Measurements from ENCODE around the gene FA2H. TPM values are rescaled to one million over a fixed set of nuclear protein-coding genes. Genes with fewer than 3 reads are reported as not detected.

Gene FA2H
- total and polyA plus RNA-seq, 7 donors = 0.06 to 0.10 (median 0.07) TPM; not detected in 4

DNA sequence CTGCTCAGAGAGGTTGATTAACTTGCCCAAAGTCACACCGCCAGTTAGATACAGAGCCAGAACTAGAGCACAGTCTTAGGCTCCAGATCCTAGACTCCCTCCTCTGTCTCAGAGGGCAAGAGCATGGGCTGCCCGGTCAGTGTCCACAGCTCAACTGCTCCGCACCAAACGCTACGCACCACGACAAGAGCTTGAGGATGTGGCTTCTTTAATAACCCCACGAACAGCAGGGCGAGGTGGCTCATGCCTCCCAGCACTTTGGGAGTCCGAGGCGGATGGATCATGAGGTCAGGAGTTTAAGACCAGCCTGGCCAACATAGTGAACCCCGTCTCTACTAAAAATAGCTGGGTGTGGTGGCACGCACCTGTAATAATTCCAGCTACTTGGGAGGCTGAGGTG, 21.4 kb downstream of the FA2H start:
- H3K27ac ChIP-seq = no peak overlapping the region
- DNase-seq = no peak
- 87% methylated on average over 12 of the region's 12 CpGs for WGBS, 3 donors
- no peaks in the 10 kb centered on the region for H3K4me1 ChIP-seq
- no peak for ATAC-seq
- no peaks in the 10 kb centered on the region for H3K36me3 ChIP-seq (ENCODE audit: insufficient read depth in 1 of 2, low read depth in 1 of 2)
- no peak overlapping the region for H3K4me3 ChIP-seq
- intact Hi-C loops (cut with DNase I) = no loop called here
- H3K27me3 ChIP-seq (ENCODE audit: insufficient read depth in 3 of 3, low read length in 2 of 3) = peaks cover 0 to 18% (median 3%) of the 10 kb centered on the region in 3 donors
- no peaks in the 10 kb centered on the region for H3K9me3 ChIP-seq
- TF ChIP-seq, protein P1, sequence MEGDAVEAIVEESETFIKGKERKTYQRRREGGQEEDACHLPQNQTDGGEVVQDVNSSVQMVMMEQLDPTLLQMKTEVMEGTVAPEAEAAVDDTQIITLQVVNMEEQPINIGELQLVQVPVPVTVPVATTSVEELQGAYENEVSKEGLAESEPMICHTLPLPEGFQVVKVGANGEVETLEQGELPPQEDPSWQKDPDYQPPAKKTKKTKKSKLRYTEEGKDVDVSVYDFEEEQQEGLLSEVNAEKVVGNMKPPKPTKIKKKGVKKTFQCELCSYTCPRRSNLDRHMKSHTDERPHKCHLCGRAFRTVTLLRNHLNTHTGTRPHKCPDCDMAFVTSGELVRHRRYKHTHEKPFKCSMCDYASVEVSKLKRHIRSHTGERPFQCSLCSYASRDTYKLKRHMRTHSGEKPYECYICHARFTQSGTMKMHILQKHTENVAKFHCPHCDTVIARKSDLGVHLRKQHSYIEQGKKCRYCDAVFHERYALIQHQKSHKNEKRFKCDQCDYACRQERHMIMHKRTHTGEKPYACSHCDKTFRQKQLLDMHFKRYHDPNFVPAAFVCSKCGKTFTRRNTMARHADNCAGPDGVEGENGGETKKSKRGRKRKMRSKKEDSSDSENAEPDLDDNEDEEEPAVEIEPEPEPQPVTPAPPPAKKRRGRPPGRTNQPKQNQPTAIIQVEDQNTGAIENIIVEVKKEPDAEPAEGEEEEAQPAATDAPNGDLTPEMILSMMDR (IDR thresholded peaks at IDR 0.05) = no peak

DNA sequence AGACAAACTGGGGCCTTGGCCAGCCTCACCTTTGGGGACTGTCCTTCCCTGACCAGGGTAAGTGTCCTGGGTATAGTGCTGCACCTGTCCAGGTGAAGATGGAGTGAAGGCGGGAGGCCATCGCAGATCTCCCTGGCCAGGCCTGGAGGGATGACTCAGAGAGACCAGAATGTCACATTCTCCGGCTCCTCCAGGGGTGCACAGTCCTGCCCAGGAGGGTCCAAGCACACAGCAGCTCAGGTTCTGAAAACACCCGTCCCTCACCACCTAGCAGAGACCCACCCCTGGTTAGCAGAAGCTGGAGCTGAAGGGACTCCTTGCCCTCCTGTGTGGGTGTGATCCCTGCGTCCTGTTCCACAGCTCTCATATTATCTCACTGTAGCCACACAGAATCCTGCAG, 21.9 kb downstream of the FA2H start:
- ATAC-seq (no peak), DNase-seq (no peak)
- Histone ChIP-seq H3K4me3 (no peak overlapping the region), H3K27me3 (ENCODE audit: insufficient read depth in 3 of 3, low read length in 2 of 3) (peaks cover 0 to 19% (median 4%) of the 10 kb centered on the region in 3 donors), H3K4me1 (no peaks in the 10 kb centered on the region), H3K9me3 (no peaks in the 10 kb centered on the region), H3K27ac (no peak overlapping the region), H3K36me3 (ENCODE audit: insufficient read depth in 1 of 2, low read depth in 1 of 2) (no peaks in the 10 kb centered on the region)
- TF ChIP-seq, protein P1 (IDR thresholded peaks at IDR 0.05) = no peak
- 85 to 88% (median 86%) methylated on average over 5 of the region's 5 CpGs for WGBS, 3 donors
- intact Hi-C loops (cut with DNase I) = no loop called here

DNA sequence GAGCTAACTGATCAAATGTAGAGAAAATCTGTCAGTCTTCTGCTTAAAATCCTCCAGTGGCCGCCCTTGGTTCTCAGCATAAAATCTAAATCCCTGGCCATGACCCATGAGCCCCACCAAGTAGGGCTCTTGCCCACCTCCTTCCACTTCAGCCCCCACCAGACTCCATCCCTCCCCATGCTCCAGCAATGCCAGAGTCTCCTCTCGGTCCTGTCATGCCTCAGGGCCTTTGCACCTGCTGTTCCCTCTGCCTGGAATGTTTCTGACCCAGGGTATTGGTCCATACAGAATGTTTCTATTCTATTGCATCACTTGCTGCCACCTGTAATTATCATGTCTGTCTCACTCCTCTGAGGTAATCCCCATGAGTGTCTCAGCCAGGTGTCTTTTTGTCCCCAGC, 22.4 kb downstream of the FA2H start:
- TF ChIP-seq, protein P1 (IDR thresholded peaks at IDR 0.05) = no peak
- Histone ChIP-seq H3K27ac (no peak overlapping the region), H3K4me1 (no peaks in the 10 kb centered on the region), H3K9me3 (no peaks in the 10 kb centered on the region), H3K4me3 (no peak overlapping the region), H3K27me3 (ENCODE audit: insufficient read depth in 3 of 3, low read length in 2 of 3) (peaks cover 0 to 19% (median 4%) of the 10 kb centered on the region in 3 donors), H3K36me3 (ENCODE audit: insufficient read depth in 1 of 2, low read depth in 1 of 2) (no peaks in the 10 kb centered on the region)
- no peak for DNase-seq
- WGBS, 3 donors = 75 to 83% (median 79%) methylated on average over 2 of the region's 2 CpGs
- intact Hi-C loops (cut with DNase I) = no loop called here
- ATAC-seq = no peak

DNA sequence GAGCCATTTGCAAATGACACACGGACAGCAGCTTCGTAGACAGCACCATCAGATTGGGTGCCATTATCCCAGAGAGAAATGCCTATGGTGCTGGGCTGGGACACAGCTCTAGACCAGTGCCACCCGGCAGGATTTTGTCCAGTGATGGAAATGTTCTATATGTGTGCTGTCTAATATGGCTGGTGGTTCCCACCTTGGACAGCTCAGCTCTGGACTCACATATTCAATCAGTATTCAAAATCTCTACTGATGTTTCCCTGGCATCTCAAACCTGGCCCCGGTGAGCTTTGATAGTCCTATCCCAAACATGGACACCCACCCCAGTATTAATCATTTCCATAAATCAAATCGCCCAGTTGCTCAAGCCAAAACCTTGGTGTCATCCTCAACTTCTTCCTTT, 23.0 kb downstream of the FA2H start:
- 79 to 80% (median 80%) methylated on average over 5 of the region's 5 CpGs for WGBS, 3 donors

More for the DNA sequence above, 23.0 kb downstream of the FA2H start:
- no peak overlapping the region for H3K4me3 ChIP-seq
- no peak for ATAC-seq
- no peaks in the 10 kb centered on the region for H3K4me1 ChIP-seq
- intact Hi-C loops (cut with DNase I) = no loop called here
- H3K9me3 ChIP-seq = no peaks in the 10 kb centered on the region
- peaks cover 0 to 19% (median 4%) of the 10 kb centered on the region in 3 donors for H3K27me3 ChIP-seq (ENCODE audit: insufficient read depth in 3 of 3, low read length in 2 of 3)
- no peaks in the 10 kb centered on the region for H3K36me3 ChIP-seq (ENCODE audit: insufficient read depth in 1 of 2, low read depth in 1 of 2)
- H3K27ac ChIP-seq = no peak overlapping the region
- no peak for DNase-seq
- TF ChIP-seq, protein P1 (IDR thresholded peaks at IDR 0.05) = no peak
